ENCODE measurements around the gene LURAP1L. TPM values are rescaled to one million over a fixed set of nuclear protein-coding genes. Genes with fewer than 3 reads are reported as not detected.

The LURAP1L gene
- total RNA-seq, 6 donors from 2014 or later: 25.4 to 59.7 (median 33.6) TPM

GRCh38 chr9:12811935-12812334 is 37.1 kb downstream of the LURAP1L start:
- no peaks in the 10 kb centered on the region for H3K9me3 ChIP-seq
- peak overlapping the region in 1 of 4 donors; percentile 27 for H3K27ac ChIP-seq
- WGBS, 2 donors: 91 to 94% methylated on average over 3 of the region's 3 CpGs
- no peaks in the 10 kb centered on the region for H3K36me3 ChIP-seq
- no peak for ATAC-seq (ENCODE audit: low FRiP score in 2 of 2)
- TF ChIP-seq POLR2A (IDR thresholded peaks at IDR 0.05) (no peak), EP300 (IDR thresholded peaks at IDR 0.05) (no peak), POLR2AphosphoS5 (IDR thresholded peaks at IDR 0.05) (no peak)
- TF ChIP-seq, protein P1, sequence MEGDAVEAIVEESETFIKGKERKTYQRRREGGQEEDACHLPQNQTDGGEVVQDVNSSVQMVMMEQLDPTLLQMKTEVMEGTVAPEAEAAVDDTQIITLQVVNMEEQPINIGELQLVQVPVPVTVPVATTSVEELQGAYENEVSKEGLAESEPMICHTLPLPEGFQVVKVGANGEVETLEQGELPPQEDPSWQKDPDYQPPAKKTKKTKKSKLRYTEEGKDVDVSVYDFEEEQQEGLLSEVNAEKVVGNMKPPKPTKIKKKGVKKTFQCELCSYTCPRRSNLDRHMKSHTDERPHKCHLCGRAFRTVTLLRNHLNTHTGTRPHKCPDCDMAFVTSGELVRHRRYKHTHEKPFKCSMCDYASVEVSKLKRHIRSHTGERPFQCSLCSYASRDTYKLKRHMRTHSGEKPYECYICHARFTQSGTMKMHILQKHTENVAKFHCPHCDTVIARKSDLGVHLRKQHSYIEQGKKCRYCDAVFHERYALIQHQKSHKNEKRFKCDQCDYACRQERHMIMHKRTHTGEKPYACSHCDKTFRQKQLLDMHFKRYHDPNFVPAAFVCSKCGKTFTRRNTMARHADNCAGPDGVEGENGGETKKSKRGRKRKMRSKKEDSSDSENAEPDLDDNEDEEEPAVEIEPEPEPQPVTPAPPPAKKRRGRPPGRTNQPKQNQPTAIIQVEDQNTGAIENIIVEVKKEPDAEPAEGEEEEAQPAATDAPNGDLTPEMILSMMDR (IDR thresholded peaks at IDR 0.05): no peak
- no peaks in the 10 kb centered on the region for H3K27me3 ChIP-seq
- H3K4me3 ChIP-seq: no peak overlapping the region
- peaks cover 18 to 25% (median 22%) of the 10 kb centered on the region in 4 donors for H3K4me1 ChIP-seq
- no peak for DNase-seq

- DNase-seq (no peak), ATAC-seq (ENCODE audit: low FRiP score in 2 of 2) (no peak)
- no peak overlapping the region for H3K4me3 ChIP-seq
- 61 to 74% methylated on average over 1 of the region's 1 CpG for WGBS, 2 donors
- peak overlapping the region in 2 of 4 donors; percentile 43 to 77 for H3K27ac ChIP-seq
- H3K36me3 ChIP-seq: no peaks in the 10 kb centered on the region
- no peaks in the 10 kb centered on the region for H3K27me3 ChIP-seq
- H3K9me3 ChIP-seq: no peaks in the 10 kb centered on the region
- peaks cover 25 to 31% (median 26%) of the 10 kb centered on the region in 4 donors for H3K4me1 ChIP-seq
- TF ChIP-seq EP300 (IDR thresholded peaks at IDR 0.05) (no peak), POLR2A (IDR thresholded peaks at IDR 0.05) (no peak), POLR2AphosphoS5 (IDR thresholded peaks at IDR 0.05) (no peak)
- TF ChIP-seq, protein P1 (IDR thresholded peaks at IDR 0.05): no peak
Measured at GRCh38 chr9:12812710-12813109, 37.9 kb downstream of the LURAP1L start.

GRCh38 chr9:12813533-12813932 is 38.7 kb downstream of the LURAP1L start:
- Histone ChIP-seq H3K27me3 (no peaks in the 10 kb centered on the region), H3K36me3 (no peaks in the 10 kb centered on the region), H3K4me1 (peaks cover 25 to 34% (median 31%) of the 10 kb centered on the region in 4 donors), H3K4me3 (no peak overlapping the region), H3K9me3 (no peaks in the 10 kb centered on the region), H3K27ac (peak overlapping the region in 3 of 4 donors; percentile 43 to 77 (median 67))
- TF ChIP-seq, protein P1 (IDR thresholded peaks at IDR 0.05): no peak
- TF ChIP-seq POLR2A (IDR thresholded peaks at IDR 0.05) (no peak), POLR2AphosphoS5 (IDR thresholded peaks at IDR 0.05) (no peak), EP300 (IDR thresholded peaks at IDR 0.05) (no peak)
- 88 to 90% methylated on average over 1 of the region's 1 CpG for WGBS, 2 donors
- ATAC-seq (ENCODE audit: low FRiP score in 2 of 2) (no peak), DNase-seq (no peak)

DNA sequence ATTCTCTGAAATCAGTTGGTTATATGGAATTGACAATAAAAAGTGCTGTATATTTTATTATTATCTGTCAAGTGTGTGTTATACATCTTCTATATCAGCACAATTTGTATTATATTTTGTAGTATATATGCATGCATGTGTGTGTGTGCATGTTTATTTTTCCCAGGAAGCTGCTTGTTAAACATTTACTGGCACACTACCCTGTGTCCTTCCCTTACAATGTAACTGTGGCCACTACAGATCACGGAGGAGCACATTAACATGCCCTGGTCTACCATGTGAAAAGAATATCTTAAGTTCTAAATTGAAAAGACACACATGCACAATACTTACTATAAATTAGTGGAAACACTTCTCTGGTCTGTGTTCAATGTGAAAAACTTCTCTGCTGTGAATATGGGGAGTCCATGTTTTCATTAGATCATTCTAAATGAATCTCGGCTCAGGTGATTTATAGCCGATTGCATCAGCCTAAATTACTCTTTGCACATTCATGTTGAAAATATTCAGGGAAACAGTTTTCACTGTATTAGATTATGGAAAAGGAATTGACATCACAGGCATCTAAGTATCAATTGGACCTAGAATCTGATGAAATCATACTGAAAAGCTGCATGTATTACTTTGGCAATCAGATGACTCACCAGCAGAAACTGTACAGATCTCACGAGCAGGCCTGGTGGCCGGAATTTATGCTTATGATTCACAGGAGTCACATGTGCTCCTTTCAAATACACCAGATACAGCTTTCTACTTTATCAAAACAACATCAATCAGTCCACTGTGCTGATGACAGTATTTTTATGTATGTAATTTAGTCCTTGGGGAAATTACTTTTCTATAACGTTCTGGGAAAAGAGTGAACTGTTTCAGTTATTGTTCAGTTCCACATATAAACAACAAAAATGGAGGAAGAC is 39.4 kb downstream of the LURAP1L start:
- ATAC-seq (ENCODE audit: low FRiP score in 2 of 2) (peak; percentile 82 to 91), DNase-seq (peak in 1 of 2 donors; percentile 76)
- TF ChIP-seq POLR2AphosphoS5 (IDR thresholded peaks at IDR 0.05) (peak in 1 of 2 donors; percentile 46), EP300 (IDR thresholded peaks at IDR 0.05) (peak in 1 of 4 donors; percentile 93), POLR2A (IDR thresholded peaks at IDR 0.05) (no peak)
- TF ChIP-seq, protein P1 (IDR thresholded peaks at IDR 0.05): peak in 4 of 6 experiments; percentile 31 to 53 (median 40)
- no peaks in the 10 kb centered on the region for H3K9me3 ChIP-seq
- 19 to 26% methylated on average over 6 of the region's 6 CpGs for WGBS, 2 donors
- H3K4me1 ChIP-seq: peaks cover 25 to 36% (median 31%) of the 10 kb centered on the region in 4 donors
- H3K27me3 ChIP-seq: no peaks in the 10 kb centered on the region
- peak overlapping the region; percentile 43 to 77 (median 64) for H3K27ac ChIP-seq
- no peak overlapping the region for H3K4me3 ChIP-seq
- H3K36me3 ChIP-seq: no peaks in the 10 kb centered on the region

Measured in upper lobe of left lung (tissue), 6 donors.